NCI-H345 treated with DMSO at 0.1 percent for 48 hours (cell line): ENCODE data around the gene MGRN1.

Source experiments
- DNase-seq: peaks from one replicate; lab custom pipeline; 2025; ENCODE audit not compliant: unreplicated experiment; lab: John Stamatoyannopoulos, UW

Gene MGRN1

GRCh38 chr16:4673387-4674046 lies 48.9 kb downstream of the MGRN1 start:
- no peak for DNase-seq

GRCh38 chr16:4674926-4675530 lies 50.4 kb downstream of the MGRN1 start:
- no peak for DNase-seq

GRCh38 chr16:4675864-4676786 lies 51.5 kb downstream of the MGRN1 start:
- no peak for DNase-seq

- DNase-seq, result no peak
Measured at GRCh38 chr16:4676831-4677230, 52.2 kb downstream of the MGRN1 start.

GRCh38 chr16:4677390-4677789 lies 52.8 kb downstream of the MGRN1 start:
- no peak for DNase-seq

- DNase-seq, result no peak
Measured at GRCh38 chr16:4677994-4678393, 53.4 kb downstream of the MGRN1 start.

GRCh38 chr16:4678596-4678995 lies 54.0 kb downstream of the MGRN1 start:
- no peak for DNase-seq

- DNase-seq, result peak; percentile 78
Measured at GRCh38 chr16:4679156-4679849, 54.7 kb downstream of the MGRN1 start.

GRCh38 chr16:4679850-4680636 lies 55.4 kb downstream of the MGRN1 start:
- no peak for DNase-seq

GRCh38 chr16:4680673-4681470 lies 56.2 kb downstream of the MGRN1 start:
- no peak for DNase-seq

- no peak for DNase-seq
Measured at GRCh38 chr16:4681471-4682083, 57.0 kb downstream of the MGRN1 start.

GRCh38 chr16:4682084-4682591 lies 57.5 kb downstream of the MGRN1 start:
- no peak for DNase-seq

- DNase-seq, result no peak
Measured at GRCh38 chr16:4682616-4683254, 58.1 kb downstream of the MGRN1 start.

GRCh38 chr16:4683255-4684057 lies 58.8 kb downstream of the MGRN1 start:
- DNase-seq, result no peak

- no peak for DNase-seq
Measured at GRCh38 chr16:4684058-4684715, 59.6 kb downstream of the MGRN1 start.

- DNase-seq, result no peak
Measured at GRCh38 chr16:4684763-4685162, 60.1 kb downstream of the MGRN1 start.

GRCh38 chr16:4685292-4685691 lies 60.7 kb downstream of the MGRN1 start:
- DNase-seq, result no peak
